Measurements from ENCODE around the gene DNAJC22. TPM values are rescaled to one million over a fixed set of nuclear protein-coding genes. Genes with fewer than 3 reads are reported as not detected.
A peak's percentile ranks its signal among the peaks of the same experiment; 100 is the strongest.

The DNAJC22 gene
- total and polyA plus RNA-seq, 9 of the 15 experiments (the other 6 are each of a cell fraction or from before 2014, with no cell fraction given): 0.10 to 1.2 (median 0.47) TPM

- no peak for TF ChIP-seq POLR3A (IDR thresholded peaks at IDR 0.05; ENCODE audit: borderline replicate concordance, extremely low read depth, insufficient read depth, insufficient read length)
- no peak for TF ChIP-seq ELF4 (CRISPR knock-in tag; IDR thresholded peaks at IDR 0.05)
- 0 out of 2 replicates have a peak, but pooled peaks have one; percentile 15 for TF ChIP-seq SMARCA5 (IDR thresholded peaks at IDR 0.05)
- no peak for TF ChIP-seq PPARD (CRISPR knock-in tag; IDR thresholded peaks at IDR 0.05)
- no peak for TF ChIP-seq ZSCAN32 (CRISPR knock-in tag; IDR thresholded peaks at IDR 0.05)
- TF ChIP-seq ZNF165 (CRISPR knock-in tag; IDR thresholded peaks at IDR 0.05; ENCODE audit: borderline replicate concordance): no peak
- no peak for TF ChIP-seq HMGN3 (IDR thresholded peaks at IDR 0.05; ENCODE audit: borderline replicate concordance, extremely low read depth, insufficient read length, low read depth, low read length)
- TF ChIP-seq NFIC (IDR thresholded peaks at IDR 0.05): 0 out of 2 replicates have a peak, but pooled peaks have one; percentile 14
- no peak for TF ChIP-seq KLF13 (tag; IDR thresholded peaks at IDR 0.05; ENCODE audit: borderline replicate concordance, low read depth)
- no peak for TF ChIP-seq ELF1 (tag; IDR thresholded peaks at IDR 0.05)
- no peak for TF ChIP-seq POLR2AphosphoS2 (IDR thresholded peaks at IDR 0.05; ENCODE audit: low read length)
- TF ChIP-seq MAFF (IDR thresholded peaks at IDR 0.05; ENCODE audit: low read length): no peak
- no peak for TF ChIP-seq ZBTB26 (CRISPR knock-in tag; IDR thresholded peaks at IDR 0.05)
- TF ChIP-seq ZNF24 (IDR thresholded peaks at IDR 0.05): no peak
- no peak for TF ChIP-seq PCBP2 (IDR thresholded peaks at IDR 0.05; ENCODE audit: low read depth, low read length, poor library complexity, severe bottlenecking)
- TF ChIP-seq, protein P1, sequence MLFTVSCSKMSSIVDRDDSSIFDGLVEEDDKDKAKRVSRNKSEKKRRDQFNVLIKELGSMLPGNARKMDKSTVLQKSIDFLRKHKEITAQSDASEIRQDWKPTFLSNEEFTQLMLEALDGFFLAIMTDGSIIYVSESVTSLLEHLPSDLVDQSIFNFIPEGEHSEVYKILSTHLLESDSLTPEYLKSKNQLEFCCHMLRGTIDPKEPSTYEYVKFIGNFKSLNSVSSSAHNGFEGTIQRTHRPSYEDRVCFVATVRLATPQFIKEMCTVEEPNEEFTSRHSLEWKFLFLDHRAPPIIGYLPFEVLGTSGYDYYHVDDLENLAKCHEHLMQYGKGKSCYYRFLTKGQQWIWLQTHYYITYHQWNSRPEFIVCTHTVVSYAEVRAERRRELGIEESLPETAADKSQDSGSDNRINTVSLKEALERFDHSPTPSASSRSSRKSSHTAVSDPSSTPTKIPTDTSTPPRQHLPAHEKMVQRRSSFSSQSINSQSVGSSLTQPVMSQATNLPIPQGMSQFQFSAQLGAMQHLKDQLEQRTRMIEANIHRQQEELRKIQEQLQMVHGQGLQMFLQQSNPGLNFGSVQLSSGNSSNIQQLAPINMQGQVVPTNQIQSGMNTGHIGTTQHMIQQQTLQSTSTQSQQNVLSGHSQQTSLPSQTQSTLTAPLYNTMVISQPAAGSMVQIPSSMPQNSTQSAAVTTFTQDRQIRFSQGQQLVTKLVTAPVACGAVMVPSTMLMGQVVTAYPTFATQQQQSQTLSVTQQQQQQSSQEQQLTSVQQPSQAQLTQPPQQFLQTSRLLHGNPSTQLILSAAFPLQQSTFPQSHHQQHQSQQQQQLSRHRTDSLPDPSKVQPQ (CRISPR knock-in tag; IDR thresholded peaks at IDR 0.05; ENCODE audit: borderline replicate concordance): no peak
- peak; percentile 4 for TF ChIP-seq BRD9 (IDR thresholded peaks at IDR 0.05; ENCODE audit: low read depth, partially characterized antibody)
- TF ChIP-seq, protein P2, sequence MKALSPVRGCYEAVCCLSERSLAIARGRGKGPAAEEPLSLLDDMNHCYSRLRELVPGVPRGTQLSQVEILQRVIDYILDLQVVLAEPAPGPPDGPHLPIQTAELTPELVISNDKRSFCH (CRISPR knock-in tag; IDR thresholded peaks at IDR 0.05): no peak
- TF ChIP-seq, protein P2 (tag; IDR thresholded peaks at IDR 0.05): no peak
- no peak for TF ChIP-seq TEAD4 (IDR thresholded peaks at IDR 0.05; ENCODE audit: low read length)
- TF ChIP-seq TEAD4 (CRISPR knock-in tag; IDR thresholded peaks at IDR 0.05; ENCODE audit: borderline replicate concordance): no peak
- no peak for TF ChIP-seq TBL1XR1 (IDR thresholded peaks at IDR 0.05; ENCODE audit: low read length in 2 of 2)
- TF ChIP-seq SIN3B (IDR thresholded peaks at IDR 0.05; ENCODE audit: low read depth): no peak
- no peak for TF ChIP-seq POLR2AphosphoS5 (IDR thresholded peaks at IDR 0.05; ENCODE audit: control insufficient read depth, insufficient read depth, low read depth, low read length)
- TF ChIP-seq THAP7 (CRISPR knock-in tag; IDR thresholded peaks at IDR 0.05): no peak
Measured at GRCh38 chr12:49323524-49324097, 23.1 kb upstream of the DNAJC22 start (continued).
